Trophoblast cell (in vitro differentiated cells and primary cell): ENCODE measurements around the gene RFTN1.

Experiments used
- DNase-seq, 2 donors: peaks; one replicate each; pipeline ENCODE4 v3.0.0-alpha.2; 2016
- H2AFZ ChIP-seq: 2 replicates; pipeline ENCODE4 v1.6.1; 2013; ENCODE audit warnings: low read length, moderate library complexity, mild to moderate bottlenecking; ENCODE audit not compliant: insufficient read depth, poor library complexity
- H2AK5ac ChIP-seq: 2 replicates; pipeline ENCODE4 v1.6.1; 2013; ENCODE audit warnings: mild to moderate bottlenecking, low read length
- H2BK120ac ChIP-seq: 2 replicates; pipeline ENCODE4 v1.6.1; 2013; ENCODE audit warnings: low read length, mild to moderate bottlenecking, moderate library complexity; ENCODE audit not compliant: insufficient read depth, poor library complexity
- H2BK12ac ChIP-seq: 2 replicates; pipeline ENCODE4 v1.6.1; 2013; ENCODE audit warnings: mild to moderate bottlenecking, low read length, moderate library complexity
- H2BK5ac ChIP-seq: 2 replicates; pipeline ENCODE4 v1.6.1; 2013; ENCODE audit warnings: low read length, low read depth, moderate library complexity, mild to moderate bottlenecking; ENCODE audit not compliant: poor library complexity
- H3K14ac ChIP-seq: 2 replicates; pipeline ENCODE4 v1.6.1; 2013; ENCODE audit warnings: mild to moderate bottlenecking, low read length
- H3K18ac ChIP-seq: 2 replicates; pipeline ENCODE4 v1.6.1; 2013; ENCODE audit warnings: mild to moderate bottlenecking, low read length
- H3K23ac ChIP-seq: 2 replicates; pipeline ENCODE4 v1.6.1; 2013; ENCODE audit warnings: low read length
- H3K27ac ChIP-seq: 2 replicates; pipeline ENCODE4 v1.5.1; 2013; ENCODE audit warnings: low read depth, mild to moderate bottlenecking, inconsistent platforms, low read length, moderate library complexity
- H3K27me3 ChIP-seq: 2 replicates; pipeline ENCODE4 v1.6.1; 2013; ENCODE audit warnings: inconsistent platforms, mild to moderate bottlenecking, low read length, moderate library complexity; ENCODE audit not compliant: insufficient read depth
- H3K36me3 ChIP-seq, 2 experiments: 1 replicate in 1 of 2; 2 replicates in 1 of 2; pipeline ENCODE4 v1.6.1; 2013; ENCODE audit warnings: low read length in 2 of 2, mild to moderate bottlenecking in 2 of 2, moderate library complexity in 1 of 2; ENCODE audit not compliant: insufficient read depth in 2 of 2, control insufficient read depth in 1 of 2
- H3K4ac ChIP-seq: 2 replicates; pipeline ENCODE4 v1.6.1; 2013; ENCODE audit warnings: low read depth, mild to moderate bottlenecking, low read length, moderate library complexity
- H3K4me1 ChIP-seq, 2 experiments: 1 replicate in 1 of 2; 2 replicates in 1 of 2; pipeline ENCODE4 v1.6.1; 2013; ENCODE audit warnings: low read length in 2 of 2, mild to moderate bottlenecking in 2 of 2, moderate library complexity in 1 of 2; ENCODE audit not compliant: insufficient read depth in 2 of 2, control insufficient read depth in 1 of 2
- H3K4me2 ChIP-seq: 2 replicates; pipeline ENCODE4 v1.6.1; 2013; ENCODE audit warnings: inconsistent platforms, mild to moderate bottlenecking, low read length, moderate library complexity
- H3K4me3 ChIP-seq: 2 replicates; pipeline ENCODE4 v1.5.1; 2013; ENCODE audit warnings: mild to moderate bottlenecking, low read depth, low read length, inconsistent platforms
- H3K79me1 ChIP-seq: one replicate; pipeline ENCODE4 v1.6.1; 2013; ENCODE audit warnings: low read length
- H3K79me2 ChIP-seq: 2 replicates; pipeline ENCODE4 v1.6.1; 2013; ENCODE audit warnings: low read length, mild to moderate bottlenecking; ENCODE audit not compliant: control insufficient read depth, insufficient read depth, poor library complexity
- H3K9ac ChIP-seq: 2 replicates; pipeline ENCODE4 v1.6.1; 2013; ENCODE audit warnings: mild to moderate bottlenecking, low read length
- H3K9me3 ChIP-seq: 2 replicates; pipeline ENCODE4 v1.6.1; 2013; ENCODE audit warnings: low read depth, mild to moderate bottlenecking, control low read depth, inconsistent platforms, low read length; ENCODE audit not compliant: insufficient read depth
- H4K12ac ChIP-seq: 2 replicates; pipeline ENCODE4 v1.6.1; 2013; ENCODE audit warnings: low read depth, mild to moderate bottlenecking, low read length, moderate library complexity
- H4K8ac ChIP-seq: 2 replicates; pipeline ENCODE4 v1.6.1; 2013; ENCODE audit warnings: low read depth, mild to moderate bottlenecking, low read length, moderate library complexity
- H4K91ac ChIP-seq: one replicate; pipeline ENCODE4 v1.6.1; 2013; ENCODE audit warnings: low read depth, mild to moderate bottlenecking, low read length, moderate library complexity
- WGBS: extraction: QIAGEN DNeasy Blood & Tissue Kit; methylation state at CpG from one replicate; pipeline ENCODE4 v1.1.7; 2013; ENCODE audit warnings: missing lambda C conversion rate; ENCODE audit not compliant: insufficient read length, insufficient coverage; ENCODE audit errors: extremely low coverage; 5-methylcytosine and 5-hydroxymethylcytosine counted together

RFTN1 gene

GRCh38 chr3:16514021-16514700 lies 662 bp upstream of the RFTN1 start:
- H3K4me3 ChIP-seq: peak overlapping the region; percentile 56
- peak overlapping the region; percentile 73 for H2BK12ac ChIP-seq
- no peak overlapping the region for H2AK5ac ChIP-seq
- peak overlapping the region; percentile 48 for H4K12ac ChIP-seq
- no peak overlapping the region for H2BK5ac ChIP-seq
- peak overlapping the region; percentile 70 for H4K91ac ChIP-seq
- no CpG with 5 or more reads among the region's 9 CpGs for WGBS
- H3K4me1 ChIP-seq: peaks cover 8 to 11% of the 10 kb centered on the region in 2 experiments
- no peak overlapping the region for H3K9ac ChIP-seq
- peak overlapping the region; percentile 76 for H3K4me2 ChIP-seq
- H2BK120ac ChIP-seq: peak overlapping the region; percentile 57
- H3K23ac ChIP-seq: no peak overlapping the region
- H3K27ac ChIP-seq: no peak overlapping the region
- peak overlapping the region; percentile 31 for H3K14ac ChIP-seq
- no peaks in the 10 kb centered on the region for H3K36me3 ChIP-seq
- H2AFZ ChIP-seq: peak overlapping the region; percentile 32
- no peak overlapping the region for H3K4ac ChIP-seq
- H3K79me1 ChIP-seq: peaks cover 7% of the 10 kb centered on the region
- no peak for DNase-seq
- peak overlapping the region; percentile 82 for H4K8ac ChIP-seq
- no peaks in the 10 kb centered on the region for H3K9me3 ChIP-seq
- peak overlapping the region; percentile 56 for H3K18ac ChIP-seq
- H3K27me3 ChIP-seq: peaks cover 26% of the 10 kb centered on the region
- peaks cover 6% of the 10 kb centered on the region for H3K79me2 ChIP-seq

GRCh38 chr3:16512435-16513140 lies 911 bp downstream of the RFTN1 start:
- no peaks in the 10 kb centered on the region for H3K36me3 ChIP-seq
- H3K79me1 ChIP-seq: peaks cover 7% of the 10 kb centered on the region
- H3K23ac ChIP-seq: no peak overlapping the region
- H2BK12ac ChIP-seq: no peak overlapping the region
- peak in 1 of 2 donors; percentile 12 for DNase-seq
- H2AK5ac ChIP-seq: no peak overlapping the region
- peak overlapping the region; percentile 85 for H3K4me3 ChIP-seq
- H2AFZ ChIP-seq: peak overlapping the region; percentile 50
- peaks cover 8 to 11% of the 10 kb centered on the region in 2 experiments for H3K4me1 ChIP-seq
- no peak overlapping the region for H3K4ac ChIP-seq
- peak overlapping the region; percentile 19 for H3K14ac ChIP-seq
- H4K8ac ChIP-seq: no peak overlapping the region
- no peak overlapping the region for H4K12ac ChIP-seq
- no peak overlapping the region for H2BK5ac ChIP-seq
- no CpG with 5 or more reads among the region's 37 CpGs for WGBS
- H3K79me2 ChIP-seq: peaks cover 6% of the 10 kb centered on the region
- no peaks in the 10 kb centered on the region for H3K9me3 ChIP-seq
- H2BK120ac ChIP-seq: no peak overlapping the region
- peak overlapping the region; percentile 50 for H3K9ac ChIP-seq
- no peak overlapping the region for H3K27ac ChIP-seq
- H4K91ac ChIP-seq: no peak overlapping the region
- H3K18ac ChIP-seq: no peak overlapping the region
- H3K27me3 ChIP-seq: peaks cover 26% of the 10 kb centered on the region
- H3K4me2 ChIP-seq: peak overlapping the region; percentile 76

- H2BK12ac ChIP-seq: no peak overlapping the region
- no peak overlapping the region for H2AK5ac ChIP-seq
- no peak overlapping the region for H2AFZ ChIP-seq
- H4K91ac ChIP-seq: no peak overlapping the region
- H3K4ac ChIP-seq: no peak overlapping the region
- no peak overlapping the region for H3K23ac ChIP-seq
- no peak overlapping the region for H3K4me2 ChIP-seq
- H3K14ac ChIP-seq: no peak overlapping the region
- H2BK120ac ChIP-seq: no peak overlapping the region
- H4K8ac ChIP-seq: no peak overlapping the region
- H3K18ac ChIP-seq: no peak overlapping the region
- peaks cover 8 to 11% of the 10 kb centered on the region in 2 experiments for H3K4me1 ChIP-seq
- peaks cover 6% of the 10 kb centered on the region for H3K79me2 ChIP-seq
- peak; percentile 12 to 44 for DNase-seq
- H3K9ac ChIP-seq: no peak overlapping the region
- no peak overlapping the region for H2BK5ac ChIP-seq
- peaks cover 7% of the 10 kb centered on the region for H3K79me1 ChIP-seq
- H3K36me3 ChIP-seq: no peaks in the 10 kb centered on the region
- no peaks in the 10 kb centered on the region for H3K9me3 ChIP-seq
- peaks cover 26% of the 10 kb centered on the region for H3K27me3 ChIP-seq
- H3K4me3 ChIP-seq: no peak overlapping the region
- WGBS: no CpG with 5 or more reads among the region's 11 CpGs
- H3K27ac ChIP-seq: no peak overlapping the region
- H4K12ac ChIP-seq: no peak overlapping the region
Measured at GRCh38 chr3:16511681-16512434, 1.6 kb downstream of the RFTN1 start.

GRCh38 chr3:16510620-16511319 lies 2.7 kb downstream of the RFTN1 start:
- H2BK120ac ChIP-seq: no peak overlapping the region
- H3K79me2 ChIP-seq: peaks cover 6% of the 10 kb centered on the region
- H3K27ac ChIP-seq: no peak overlapping the region
- WGBS: no CpG with 5 or more reads among the region's 3 CpGs
- H3K14ac ChIP-seq: no peak overlapping the region
- no peak overlapping the region for H2AFZ ChIP-seq
- no peak overlapping the region for H3K9ac ChIP-seq
- no peak overlapping the region for H3K23ac ChIP-seq
- no peaks in the 10 kb centered on the region for H3K36me3 ChIP-seq
- peaks cover 26% of the 10 kb centered on the region for H3K27me3 ChIP-seq
- H3K9me3 ChIP-seq: peaks cover 1% of the 10 kb centered on the region
- H2BK5ac ChIP-seq: no peak overlapping the region
- H3K4me3 ChIP-seq: no peak overlapping the region
- H3K4me1 ChIP-seq: peaks cover 8 to 11% of the 10 kb centered on the region in 2 experiments
- H4K12ac ChIP-seq: no peak overlapping the region
- DNase-seq: no peak
- H4K8ac ChIP-seq: no peak overlapping the region
- no peak overlapping the region for H2AK5ac ChIP-seq
- no peak overlapping the region for H3K4me2 ChIP-seq
- H4K91ac ChIP-seq: no peak overlapping the region
- H3K4ac ChIP-seq: no peak overlapping the region
- H3K18ac ChIP-seq: no peak overlapping the region
- H2BK12ac ChIP-seq: no peak overlapping the region
- H3K79me1 ChIP-seq: peaks cover 7% of the 10 kb centered on the region
